Neural progenitor cell (in vitro differentiated cells): ENCODE results near the gene ALX3. TPM values are rescaled to one million over a fixed set of nuclear protein-coding genes. Genes with fewer than 3 reads are reported as not detected.

Experiments used
- DNase-seq: peaks from one replicate; pipeline ENCODE4 v3.0.0-alpha.2; 2016; ENCODE audit warnings: low spot score
- H2AFZ ChIP-seq: fragments of 200-600 bp; sonication (generic); replicated peaks from 2 replicates; pipeline ENCODE4 v1.6.1; 2016; ENCODE audit warnings: antibody characterized with exemption
- H3F3A ChIP-seq: fragments of 200-600 bp; sonication (generic); 2 replicates; pipeline ENCODE4 v1.6.1; 2016; ENCODE audit warnings: antibody characterized with exemption, low read depth
- H3K27ac ChIP-seq: fragments of 200-600 bp; sonication (generic); 2 replicates; pipeline ENCODE4 v1.5.1; 2016; ENCODE audit warnings: mild to moderate bottlenecking
- H3K27me3 ChIP-seq: fragments of 200-600 bp; sonication (generic); 2 replicates; pipeline ENCODE4 v1.6.1; 2016; ENCODE audit warnings: mild to moderate bottlenecking, moderate library complexity
- H3K36me3 ChIP-seq: fragments of 200-600 bp; sonication (generic); 2 replicates; pipeline ENCODE4 v1.5.1; 2016
- H3K4me1 ChIP-seq: fragments of 200-600 bp; sonication (generic); 2 replicates; pipeline ENCODE4 v1.6.1; 2016; ENCODE audit warnings: mixed run types
- H3K4me2 ChIP-seq: fragments of 200-600 bp; sonication (generic); 2 replicates; pipeline ENCODE4 v1.6.1; 2016
- H3K4me3 ChIP-seq: fragments of 200-600 bp; sonication (generic); 2 replicates; pipeline ENCODE4 v1.5.1; 2016
- H3K79me2 ChIP-seq: fragments of 200-600 bp; sonication (generic); 2 replicates; pipeline ENCODE4 v1.6.1; 2016; ENCODE audit warnings: low read depth
- H3K9ac ChIP-seq: fragments of 200-600 bp; sonication (generic); 2 replicates; pipeline ENCODE4 v1.6.1; 2016
- H3K9me3 ChIP-seq: fragments of 200-600 bp; sonication (generic); 2 replicates; pipeline ENCODE4 v1.5.1; 2016; ENCODE audit warnings: low read depth
- H4K20me1 ChIP-seq: fragments of 200-600 bp; sonication (generic); 2 replicates; pipeline ENCODE4 v1.6.1; 2016; ENCODE audit warnings: low read depth
- H3K27ac Mint-ChIP-seq: 3 replicates; pipeline ENCODE4 v1.8.0; 2021; ENCODE audit warnings: mixed read lengths
- H3K27me3 Mint-ChIP-seq: 2 replicates; pipeline ENCODE4 v1.8.0; 2022; ENCODE audit warnings: low read depth, mild to moderate bottlenecking, inconsistent platforms, moderate library complexity, mixed read lengths; ENCODE audit not compliant: insufficient read depth
- H3K36me3 Mint-ChIP-seq: 3 replicates; pipeline ENCODE4 v1.8.0; 2021; ENCODE audit warnings: mixed read lengths
- H3K4me1 Mint-ChIP-seq: 3 replicates; pipeline ENCODE4 v1.8.0; 2021; ENCODE audit warnings: mixed read lengths
- H3K4me3 Mint-ChIP-seq: 3 replicates; pipeline ENCODE4 v1.8.0; 2021; ENCODE audit warnings: mild to moderate bottlenecking, moderate library complexity, mixed read lengths
- H3K9me3 Mint-ChIP-seq: 3 replicates; pipeline ENCODE4 v1.8.0; 2020; ENCODE audit warnings: mixed read lengths
- EZH2 ChIP-seq: fragments of 200-600 bp; sonication (generic); IDR thresholded peaks from 2 replicates; pipeline ENCODE4 v1.6.1; 2017; ENCODE audit warnings: antibody characterized with exemption, mild to moderate bottlenecking, moderate library complexity
- EZH2phosphoT487 ChIP-seq: fragments of 200-600 bp; sonication (generic); IDR thresholded peaks from 2 replicates; pipeline ENCODE4 v1.6.1; 2017; ENCODE audit warnings: antibody characterized with exemption
- total RNA-seq: library from RNA; depleted of rRNA; stranded (reverse); fragments of >200 nt; gene quantifications from 2 replicates; pipeline ENCODE4 v1.2.3, GENCODE V29; 2015; ENCODE audit warnings: low replicate concordance
- TF ChIP-seq, protein P1 (sequence below): fragments of 200-600 bp; sonication (generic); IDR thresholded peaks from 2 replicates; pipeline ENCODE4 v1.5.1; 2017; ENCODE audit warnings: antibody characterized with exemption, mild to moderate bottlenecking

Gene ALX3
- 1.1 TPM in 1 of 2 replicates, not detected in the other for total RNA-seq

DNA sequence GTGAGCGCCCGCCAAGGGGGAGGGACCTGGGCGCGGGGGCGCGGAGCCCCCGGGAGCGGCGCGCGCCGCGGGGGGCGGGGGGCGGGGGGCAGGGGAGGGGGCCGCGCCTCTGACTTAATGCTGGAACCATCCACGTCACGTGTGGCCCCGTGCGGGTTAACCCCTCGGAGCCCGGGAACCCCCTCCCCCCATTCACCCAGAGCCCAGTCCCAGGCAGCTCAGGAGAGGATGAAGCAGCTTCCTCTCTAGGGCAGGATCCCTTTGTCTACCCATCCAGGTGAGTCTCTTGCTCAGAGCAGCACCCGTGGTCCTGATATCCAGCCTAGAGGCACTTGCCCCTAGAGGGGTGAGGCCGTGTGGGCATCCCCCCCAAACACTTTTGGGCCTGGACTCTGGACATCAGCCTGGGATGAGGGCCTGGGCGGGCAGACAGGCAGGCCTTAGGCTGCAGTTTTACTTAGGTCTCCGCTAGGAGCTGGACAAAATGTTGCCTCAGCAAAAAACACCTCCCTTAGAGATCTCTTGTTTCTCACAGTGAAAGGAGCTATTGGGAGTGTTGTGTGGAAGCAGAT lies at the start of gene ALX3:
Gene ALX3, minus strand, starts transcription at position 2 of the 572 bp plus-strand sequence. CDS start 60 bp downstream, outside the sequence.
- H3K36me3 ChIP-seq = no peaks in the 10 kb centered on the region
- Mint-ChIP-seq H3K27ac (no peak within 1 kb of the TSS), H3K4me3 (peak within 1 kb of the TSS; percentile 53), H3K4me1 (peaks cover 7% of the 10 kb centered on the region), H3K36me3 (no peaks in the 10 kb centered on the region), H3K27me3 (peaks cover 71% of the 10 kb centered on the region), H3K9me3 (no peaks in the 10 kb centered on the region)
- H3K27ac ChIP-seq = no peak within 1 kb of the TSS
- H3K4me3 ChIP-seq = peak within 1 kb of the TSS; percentile 50
- peak within 1 kb of the TSS; percentile 73 for H2AFZ ChIP-seq
- H3K4me1 ChIP-seq = peaks cover 9% of the 10 kb centered on the region
- TF ChIP-seq, protein P1, sequence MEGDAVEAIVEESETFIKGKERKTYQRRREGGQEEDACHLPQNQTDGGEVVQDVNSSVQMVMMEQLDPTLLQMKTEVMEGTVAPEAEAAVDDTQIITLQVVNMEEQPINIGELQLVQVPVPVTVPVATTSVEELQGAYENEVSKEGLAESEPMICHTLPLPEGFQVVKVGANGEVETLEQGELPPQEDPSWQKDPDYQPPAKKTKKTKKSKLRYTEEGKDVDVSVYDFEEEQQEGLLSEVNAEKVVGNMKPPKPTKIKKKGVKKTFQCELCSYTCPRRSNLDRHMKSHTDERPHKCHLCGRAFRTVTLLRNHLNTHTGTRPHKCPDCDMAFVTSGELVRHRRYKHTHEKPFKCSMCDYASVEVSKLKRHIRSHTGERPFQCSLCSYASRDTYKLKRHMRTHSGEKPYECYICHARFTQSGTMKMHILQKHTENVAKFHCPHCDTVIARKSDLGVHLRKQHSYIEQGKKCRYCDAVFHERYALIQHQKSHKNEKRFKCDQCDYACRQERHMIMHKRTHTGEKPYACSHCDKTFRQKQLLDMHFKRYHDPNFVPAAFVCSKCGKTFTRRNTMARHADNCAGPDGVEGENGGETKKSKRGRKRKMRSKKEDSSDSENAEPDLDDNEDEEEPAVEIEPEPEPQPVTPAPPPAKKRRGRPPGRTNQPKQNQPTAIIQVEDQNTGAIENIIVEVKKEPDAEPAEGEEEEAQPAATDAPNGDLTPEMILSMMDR = no peak
- TF ChIP-seq EZH2phosphoT487 (no peak), EZH2 (no peak)
- peak; percentile 51 for DNase-seq
- H3K9ac ChIP-seq = no peak within 1 kb of the TSS
- H3F3A ChIP-seq = peaks cover 14% of the 10 kb centered on the region
- no peaks in the 10 kb centered on the region for H3K79me2 ChIP-seq
- H3K4me2 ChIP-seq = peak within 1 kb of the TSS; percentile 88
- peaks cover 100% of the 10 kb centered on the region for H3K27me3 ChIP-seq
- H3K9me3 ChIP-seq = no peaks in the 10 kb centered on the region
- H4K20me1 ChIP-seq = peaks cover 48% of the 10 kb centered on the region

DNA sequence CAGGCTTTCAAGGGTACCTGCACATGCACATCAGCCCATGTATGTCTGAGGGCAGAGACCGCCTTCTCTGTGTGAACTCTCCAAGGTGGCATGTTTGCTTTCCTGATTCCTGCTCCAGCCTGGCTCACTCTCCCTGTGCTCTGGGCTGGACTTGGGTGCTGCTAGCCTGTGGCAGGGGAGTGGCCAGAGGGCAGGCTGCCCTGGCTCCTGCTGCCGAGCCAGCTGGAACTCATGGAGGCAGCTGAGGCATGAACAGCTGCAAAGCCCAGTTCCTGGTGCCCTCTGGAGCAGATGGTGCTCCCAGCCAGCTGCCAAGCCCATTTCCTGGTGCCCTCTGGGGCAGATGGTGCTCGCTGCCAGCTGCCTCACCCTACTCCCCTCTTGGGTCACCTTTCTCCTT lies 49.4 kb upstream of the ALX3 start:
- Histone ChIP-seq H2AFZ (no peak overlapping the region), H3K4me1 (no peaks in the 10 kb centered on the region), H3K79me2 (no peaks in the 10 kb centered on the region), H3K27ac (no peak overlapping the region), H3K27me3 (no peaks in the 10 kb centered on the region), H4K20me1 (no peaks in the 10 kb centered on the region), H3K4me3 (no peak overlapping the region), H3K4me2 (no peak overlapping the region), H3K9me3 (no peaks in the 10 kb centered on the region), H3K36me3 (no peaks in the 10 kb centered on the region), H3K9ac (no peak overlapping the region), H3F3A (no peaks in the 10 kb centered on the region)
- DNase-seq = no peak
- H3K36me3 Mint-ChIP-seq = peaks cover 2% of the 10 kb centered on the region
- H3K9me3 Mint-ChIP-seq = peaks cover 25% of the 10 kb centered on the region
- no peak overlapping the region for H3K27ac Mint-ChIP-seq
- H3K4me1 Mint-ChIP-seq = peaks cover 3% of the 10 kb centered on the region
- no peak overlapping the region for H3K4me3 Mint-ChIP-seq
- no peak for TF ChIP-seq EZH2
- TF ChIP-seq, protein P1 = no peak
- TF ChIP-seq EZH2phosphoT487 = no peak
- peaks cover 14% of the 10 kb centered on the region for H3K27me3 Mint-ChIP-seq

DNA sequence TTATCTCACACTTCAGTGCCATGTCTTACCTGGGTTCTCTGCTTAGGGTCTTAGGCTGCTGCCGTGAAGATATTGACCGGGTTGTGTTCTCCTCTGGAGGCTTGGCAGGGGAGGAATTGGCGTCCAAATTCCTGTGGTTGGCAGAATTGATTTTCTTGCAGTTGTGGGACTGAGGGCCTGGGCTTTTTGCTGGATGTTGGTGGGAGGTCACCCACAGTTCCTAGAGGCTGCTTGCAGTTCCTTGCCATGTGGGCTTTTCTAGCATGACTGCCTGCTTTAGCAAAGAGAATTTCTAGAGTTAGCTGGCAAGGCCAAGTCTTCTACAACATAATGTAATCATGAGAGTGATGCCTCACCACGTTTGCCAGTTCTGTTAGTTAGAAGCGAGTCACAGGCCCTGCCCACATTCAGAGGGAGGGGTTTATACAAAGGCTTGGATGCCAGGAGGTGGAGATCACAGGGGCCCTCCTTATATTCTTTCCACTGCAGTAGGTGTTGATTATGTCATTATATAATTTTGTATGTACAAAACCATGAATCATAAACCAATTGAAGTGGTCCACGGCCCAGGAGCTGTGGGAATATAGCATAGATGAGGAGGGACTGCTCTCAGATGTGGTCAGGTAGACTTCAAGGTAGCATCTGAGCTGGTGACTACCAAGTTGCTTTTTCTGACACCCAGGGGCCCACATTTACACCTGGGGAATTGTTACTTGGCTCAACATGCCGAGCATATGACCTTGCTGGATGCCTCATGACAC lies 48.3 kb upstream of the ALX3 start:
- Mint-ChIP-seq H3K4me3 (no peak overlapping the region), H3K36me3 (peaks cover 2% of the 10 kb centered on the region), H3K27ac (no peak overlapping the region), H3K4me1 (peaks cover 3% of the 10 kb centered on the region), H3K9me3 (peaks cover 20% of the 10 kb centered on the region), H3K27me3 (peaks cover 14% of the 10 kb centered on the region)
- Histone ChIP-seq H3K27ac (no peak overlapping the region), H3K4me1 (no peaks in the 10 kb centered on the region), H3K36me3 (no peaks in the 10 kb centered on the region), H3K4me3 (no peak overlapping the region), H3K9ac (no peak overlapping the region), H3K27me3 (no peaks in the 10 kb centered on the region), H3K9me3 (no peaks in the 10 kb centered on the region), H2AFZ (no peak overlapping the region), H3F3A (no peaks in the 10 kb centered on the region), H3K4me2 (no peak overlapping the region), H3K79me2 (no peaks in the 10 kb centered on the region), H4K20me1 (no peaks in the 10 kb centered on the region)
- no peak for DNase-seq
- TF ChIP-seq EZH2phosphoT487 (no peak), EZH2 (no peak)
- TF ChIP-seq, protein P1 = no peak
